Measurements from ENCODE around the gene PLEKHG2.
"Not testable (repeated sequence)": the region's sequence is repeated elsewhere in the genome, so short reads cannot be mapped to it uniquely, and the experiment has no call there.

Gene PLEKHG2

DNA sequence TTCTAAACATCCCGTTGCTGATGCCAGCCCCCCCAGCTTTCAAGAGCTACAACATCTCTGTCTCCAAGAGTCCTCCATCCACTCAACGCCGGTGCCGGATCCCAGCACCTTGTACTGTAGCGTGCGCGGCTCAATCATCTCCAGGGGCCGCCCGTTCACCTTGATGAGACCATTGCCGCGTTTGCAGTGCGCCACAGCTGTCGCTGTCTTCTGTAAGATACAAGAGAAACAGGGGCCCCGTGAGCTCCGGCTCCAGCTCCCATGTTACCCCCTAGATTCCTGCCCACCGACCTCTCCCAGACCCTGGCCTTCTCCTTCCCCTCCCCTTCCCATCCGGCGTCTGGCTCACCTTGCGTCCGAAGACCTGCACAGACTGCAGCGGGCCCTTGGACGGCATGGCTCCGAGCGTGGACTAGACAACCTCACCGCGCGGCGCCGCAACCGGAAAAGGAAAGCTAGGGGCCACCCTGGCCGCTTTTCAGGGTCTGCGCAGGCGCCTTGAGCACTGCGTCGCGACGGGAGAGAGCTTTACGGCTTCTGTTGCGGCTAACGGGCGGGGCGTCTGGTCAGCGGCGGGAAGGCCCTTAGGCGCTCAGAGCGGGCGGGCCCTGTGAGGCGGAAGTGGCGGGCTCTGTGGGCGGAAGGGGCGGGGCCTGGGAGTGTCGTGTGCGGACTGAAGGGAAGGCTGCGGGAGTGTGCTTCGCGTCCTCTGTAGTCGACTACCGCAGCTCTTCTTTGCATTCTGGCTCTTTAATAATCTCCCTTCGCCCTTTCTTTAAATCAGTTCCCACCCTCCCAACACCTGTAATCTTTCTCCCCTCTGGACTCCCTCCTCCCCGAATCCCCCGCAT is 23.3 kb downstream of the PLEKHG2 start, which contains the start of gene RPS16:
TSS of gene RPS16 (minus strand) at position 451 of the 851 bp plus-strand sequence. CDS start at position 397, 54 bp downstream.
- peak within 1 kb of the TSS; percentile 73 for H3K4me3 ChIP-seq (ENCODE audit: low read depth, low read length)
- peak; percentile 88 for DNase-seq (ENCODE audit: low read depth)

GRCh38 chr19:39436350-39436716 is 23.9 kb downstream of the PLEKHG2 start:
- no peak for DNase-seq (ENCODE audit: low read depth)
- H3K4me3 ChIP-seq (ENCODE audit: low read depth, low read length), result peak overlapping the region; percentile 73

- H3K4me3 ChIP-seq (ENCODE audit: low read depth, low read length), result no peak overlapping the region
- DNase-seq (ENCODE audit: low read depth), result no peak
Observed at GRCh38 chr19:39438270-39438934, 25.9 kb downstream of the PLEKHG2 start.

- no peak for DNase-seq (ENCODE audit: low read depth)
- peak overlapping the region; percentile 100 for H3K4me3 ChIP-seq (ENCODE audit: low read depth, low read length)
Observed at GRCh38 chr19:39444598-39445195, 32.2 kb downstream of the PLEKHG2 start.

GRCh38 chr19:39445196-39446111 is 33.0 kb downstream of the PLEKHG2 start, which contains the start of gene SUPT5H:
SUPT5H (plus strand) TSS chr19:39445582; CDS start chr19:39445891, 309 bp downstream.
- peak within 1 kb of the TSS; percentile 100 for H3K4me3 ChIP-seq (ENCODE audit: low read depth, low read length)
- DNase-seq (ENCODE audit: low read depth), result peak; percentile 90

GRCh38 chr19:39446365-39447084 is 34.1 kb downstream of the PLEKHG2 start:
- no peak for DNase-seq (ENCODE audit: low read depth)
- H3K4me3 ChIP-seq (ENCODE audit: low read depth, low read length), result peak overlapping the region; percentile 100

DNA sequence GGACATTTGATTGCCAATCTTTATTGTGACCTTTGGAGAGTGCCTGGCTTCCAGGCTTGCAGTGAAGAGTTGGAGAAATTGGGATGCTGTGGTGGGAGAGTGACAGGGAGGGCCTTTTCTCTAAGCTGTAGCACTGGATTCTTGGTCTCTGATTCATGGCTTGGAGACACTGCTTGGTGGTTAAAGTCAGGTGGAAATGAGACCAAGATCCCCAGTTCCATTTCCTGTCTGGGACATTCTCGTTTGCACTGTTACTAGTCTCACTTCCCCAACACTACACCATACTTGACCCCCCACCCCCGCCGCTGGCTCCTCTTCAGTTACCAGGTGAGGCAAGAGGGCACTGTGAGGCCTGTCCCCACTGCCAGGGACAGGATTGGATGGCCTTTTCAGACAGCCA is 35.8 kb downstream of the PLEKHG2 start:
- H3K4me3 ChIP-seq (ENCODE audit: low read depth, low read length), result no peak overlapping the region
- DNase-seq (ENCODE audit: low read depth), result no peak

DNA sequence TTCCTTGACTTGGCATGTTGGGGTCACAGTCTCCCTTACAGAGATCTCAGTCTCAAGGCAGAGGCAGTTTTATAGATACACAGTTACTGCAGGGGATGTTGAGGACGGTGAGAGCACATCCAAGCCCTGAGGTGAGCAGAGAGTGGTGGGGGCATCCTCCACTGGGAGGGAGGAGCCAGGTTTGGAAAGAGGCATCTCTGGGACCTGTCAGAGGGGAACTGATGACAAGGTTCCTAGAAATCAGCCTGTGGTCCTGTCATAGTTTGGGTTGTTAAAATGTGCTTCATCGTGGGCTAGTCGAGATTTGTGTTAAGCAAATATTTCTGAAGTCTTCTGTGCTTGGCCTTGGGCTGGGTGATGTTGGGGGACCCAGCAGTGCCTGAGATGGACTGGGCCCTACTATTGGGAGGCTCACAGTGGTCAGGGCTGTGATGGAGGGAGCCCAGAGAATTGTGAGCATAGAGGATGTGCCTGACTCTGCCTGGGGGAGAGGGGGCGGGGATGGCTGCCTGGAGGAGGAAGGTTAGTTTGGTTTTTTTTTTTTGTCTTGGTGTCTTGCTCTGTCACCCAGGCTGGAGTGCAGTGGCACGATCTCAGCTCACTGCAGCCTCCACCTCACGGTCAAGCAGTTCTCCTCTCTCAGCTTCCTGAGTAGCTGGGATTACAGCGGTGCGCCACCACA is 36.8 kb downstream of the PLEKHG2 start:
- DNase-seq (ENCODE audit: low read depth), result no peak
- H3K4me3 ChIP-seq (ENCODE audit: low read depth, low read length), result no peak overlapping the region

DNA sequence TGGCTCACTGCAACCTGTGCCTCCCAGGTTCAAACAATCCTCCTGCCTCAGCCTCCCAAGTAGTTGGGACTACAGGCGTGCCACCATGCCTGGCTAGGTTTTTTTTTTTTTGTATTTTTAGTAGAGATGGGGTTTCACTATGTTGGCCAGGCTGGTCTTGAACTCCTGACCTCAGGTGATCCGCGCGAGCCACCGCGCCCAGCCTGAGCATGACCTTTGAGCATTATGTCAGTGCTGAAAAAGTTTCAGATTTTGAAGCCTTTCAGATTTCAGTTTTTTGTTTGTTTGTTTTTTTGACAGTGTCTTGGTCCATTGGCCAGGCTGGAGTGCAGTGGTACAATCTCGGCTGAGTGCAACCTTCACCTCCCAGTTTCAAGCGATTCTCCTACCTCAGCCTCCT is 38.8 kb downstream of the PLEKHG2 start:
- not testable (repeated sequence) for H3K4me3 ChIP-seq (ENCODE audit: low read depth, low read length); DNase-seq (ENCODE audit: low read depth)

DNA sequence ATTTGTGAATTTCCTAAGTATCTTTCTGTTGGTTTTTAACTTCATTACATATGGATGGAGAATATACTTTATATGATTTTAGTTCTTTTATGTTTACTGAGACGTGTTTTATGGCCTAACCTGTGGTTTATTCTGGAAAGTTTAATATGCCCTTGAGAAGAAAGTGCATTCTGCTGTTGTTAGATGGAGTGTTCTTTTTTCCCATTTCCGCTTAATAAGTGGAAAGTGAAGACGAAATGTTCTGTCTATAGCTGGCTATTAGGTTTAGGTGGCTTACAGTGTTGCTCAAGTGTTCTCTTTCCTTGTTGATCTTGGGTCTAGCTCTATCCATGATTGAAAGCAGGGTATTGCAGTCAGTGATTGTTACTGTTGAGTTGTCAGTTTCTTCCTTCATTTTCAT is 50.9 kb downstream of the PLEKHG2 start:
- no peak overlapping the region for H3K4me3 ChIP-seq (ENCODE audit: low read depth, low read length)
- DNase-seq (ENCODE audit: low read depth), result no peak

GRCh38 chr19:39465956-39466747 is 53.7 kb downstream of the PLEKHG2 start:
- no peak for DNase-seq (ENCODE audit: low read depth)
- no peak overlapping the region for H3K4me3 ChIP-seq (ENCODE audit: low read depth, low read length)

DNA sequence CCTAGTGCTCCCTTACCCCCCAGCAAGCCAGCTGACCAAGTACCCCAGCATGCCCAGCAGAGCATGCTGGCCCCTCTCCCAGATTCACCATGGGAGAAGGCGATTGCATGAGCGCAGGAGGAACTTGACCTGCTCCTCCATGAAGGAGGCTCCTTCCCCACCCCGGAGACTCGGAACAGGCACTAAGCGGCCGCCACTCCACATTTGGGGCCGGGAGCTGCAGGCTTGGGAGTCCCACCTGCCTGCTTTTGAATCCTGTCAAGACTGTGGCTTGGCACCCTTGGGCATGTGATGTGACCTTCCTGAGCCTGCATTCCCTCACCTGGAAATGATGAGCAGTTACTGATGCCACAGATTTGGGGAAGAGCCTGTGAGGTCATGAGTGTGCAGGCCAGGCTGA is 55.5 kb downstream of the PLEKHG2 start:
- DNase-seq (ENCODE audit: low read depth), result no peak

GRCh38 chr19:39469036-39469435 is 56.6 kb downstream of the PLEKHG2 start:
- no peak for DNase-seq (ENCODE audit: low read depth)
- H3K4me3 ChIP-seq (ENCODE audit: low read depth, low read length), result no peak overlapping the region

More for the DNA sequence above, 55.5 kb downstream of the PLEKHG2 start:
- H3K4me3 ChIP-seq (ENCODE audit: low read depth, low read length), result no peak overlapping the region

GRCh38 chr19:39469567-39469966 is 57.1 kb downstream of the PLEKHG2 start:
- no peak for DNase-seq (ENCODE audit: low read depth)

GRCh38 chr19:39470724-39471339 is 58.4 kb downstream of the PLEKHG2 start:
- no peak overlapping the region for H3K4me3 ChIP-seq (ENCODE audit: low read depth, low read length)
- no peak for DNase-seq (ENCODE audit: low read depth)

More at GRCh38 chr19:39469567-39469966, 57.1 kb downstream of the PLEKHG2 start:
- H3K4me3 ChIP-seq (ENCODE audit: low read depth, low read length), result no peak overlapping the region

DNA sequence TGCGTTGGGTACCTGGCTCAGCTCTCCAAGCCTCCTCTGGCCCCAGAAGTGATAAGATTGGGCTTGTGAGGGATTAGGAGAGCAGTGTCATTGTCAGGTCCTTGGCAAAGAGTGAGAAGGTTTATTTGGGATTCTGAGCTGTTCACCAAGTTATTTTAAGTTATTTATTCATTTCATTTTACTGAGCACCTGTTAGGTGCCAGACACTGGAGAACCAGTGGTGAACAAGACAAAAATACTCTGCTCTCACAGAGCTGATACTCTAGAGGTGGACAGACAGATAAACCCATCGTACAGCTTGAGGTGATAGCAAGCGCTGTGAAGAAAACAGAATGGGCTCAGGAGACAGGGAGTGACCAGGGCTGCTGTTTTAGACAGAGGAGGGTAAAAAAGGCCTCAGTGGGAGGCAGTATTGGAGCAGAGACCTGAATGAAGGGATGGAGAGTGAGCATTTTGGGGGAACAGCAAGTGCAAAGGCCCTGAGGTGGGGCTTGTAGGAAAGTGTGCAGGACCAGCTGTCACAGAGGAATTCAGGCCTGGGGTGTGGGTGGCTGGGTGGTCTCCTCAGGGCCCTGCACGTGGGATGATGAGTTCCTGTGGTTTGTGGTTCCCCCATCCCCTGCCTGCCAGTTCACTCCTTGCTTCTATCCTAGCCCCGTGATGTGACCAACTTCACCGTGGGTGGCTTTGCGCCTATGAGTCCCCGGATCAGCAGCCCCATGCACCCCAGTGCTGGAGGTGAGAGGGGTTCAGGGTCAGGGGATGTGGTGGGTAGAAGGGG is 59.5 kb downstream of the PLEKHG2 start:
- DNase-seq (ENCODE audit: low read depth), result no peak
- H3K4me3 ChIP-seq (ENCODE audit: low read depth, low read length), result no peak overlapping the region
